PC-3 (cell line): Measurements from ENCODE around the gene CREBBP. TPM values are rescaled to one million over a fixed set of nuclear protein-coding genes. Genes with fewer than 3 reads are reported as not detected.

Source experiments
- ATAC-seq: fragments of 200-7000 bp; cut with Tn5 transposase; 2 replicates; pipeline ENCODE4 v1.9.1; 2020; ENCODE audit warnings: mild to moderate bottlenecking, moderate library complexity
- BruUV-seq: library from RNA; stranded (reverse); fragments of 400-500 nt; replicated peaks from 2 replicates; lab custom pipeline; 2021; lab: Mats Ljungman, UMichigan
- CTCF ChIA-PET: fragments of 300-600 bp; sonication (Branson Sonifier 250); formaldehyde crosslinking; loops from one replicate; lab custom pipeline; 2022; ENCODE audit warnings: antibody characterized with exemption; lab: Charles Lee
- POLR2A ChIA-PET: fragments of 300-600 bp; sonication (Branson Sonifier 250); formaldehyde crosslinking; loops from one replicate; lab custom pipeline; 2022; ENCODE audit warnings: antibody characterized with exemption; ENCODE audit not compliant: unreplicated experiment; lab: Charles Lee
- DNase-seq: peaks from one replicate; pipeline ENCODE4 v3.0.0-alpha.2; 2015
- H2AFZ ChIP-seq: fragments of 300-600 bp; sonication (generic); 2 replicates; pipeline ENCODE4 v1.6.0; 2016; ENCODE audit warnings: antibody characterized with exemption, low read length
- H3F3A ChIP-seq: fragments of 300-600 bp; sonication (generic); one replicate; pipeline ENCODE4 v1.6.0; 2017; ENCODE audit warnings: antibody characterized with exemption, low read length, control low read depth, mild to moderate bottlenecking; ENCODE audit not compliant: unreplicated experiment
- H3K27ac ChIP-seq: fragments of 300-600 bp; sonication (generic); 2 replicates; pipeline ENCODE4 v1.5.1; 2016; ENCODE audit warnings: mild to moderate bottlenecking, low read length
- H3K27me3 ChIP-seq: fragments of 300-600 bp; sonication (generic); 2 replicates; pipeline ENCODE4 v1.6.1; 2016; ENCODE audit warnings: low read length, mixed read lengths
- H3K36me3 ChIP-seq: fragments of 300-600 bp; sonication (generic); 2 replicates; pipeline ENCODE4 v1.6.1; 2016; ENCODE audit warnings: low read depth, mixed run types, low read length, mixed read lengths
- H3K4me1 ChIP-seq: fragments of 300-600 bp; sonication (generic); 2 replicates; pipeline ENCODE4 v1.5.1; 2016; ENCODE audit warnings: low read length; ENCODE audit not compliant: insufficient read depth
- H3K4me2 ChIP-seq: fragments of 300-600 bp; sonication (generic); 2 replicates; pipeline ENCODE4 v1.6.0; 2016; ENCODE audit warnings: low read length
- H3K4me3 ChIP-seq: fragments of 300-600 bp; sonication (generic); 2 replicates; pipeline ENCODE4 v1.5.1; 2016; ENCODE audit warnings: mild to moderate bottlenecking, low read length, mixed read lengths
- H3K79me2 ChIP-seq: fragments of 300-600 bp; sonication (generic); 2 replicates; pipeline ENCODE4 v1.6.1; 2017; ENCODE audit warnings: low read length, mixed read lengths
- H3K9ac ChIP-seq: fragments of 300-600 bp; sonication (generic); 2 replicates; pipeline ENCODE4 v1.6.0; 2016; ENCODE audit warnings: mild to moderate bottlenecking, low read length
- H3K9me2 ChIP-seq: fragments of 300-600 bp; sonication (generic); replicated peaks from 2 replicates; pipeline ENCODE4 v1.6.1; 2016; ENCODE audit warnings: mixed run types, low read length, mixed read lengths
- H3K9me3 ChIP-seq: fragments of 300-600 bp; sonication (generic); 2 replicates; pipeline ENCODE4 v1.6.1; 2016; ENCODE audit warnings: low read length, mixed read lengths
- H4K20me1 ChIP-seq: fragments of 300-600 bp; sonication (generic); 2 replicates; pipeline ENCODE4 v1.6.1; 2016; ENCODE audit warnings: low read length, mixed read lengths
- CTCF ChIP-seq: fragments of 300-600 bp; sonication (generic); conservative IDR thresholded peaks from 2 replicates; pipeline ENCODE4 v1.5.1; 2017; ENCODE audit warnings: antibody characterized with exemption, low read depth, mild to moderate bottlenecking, low read length
- EZH2 ChIP-seq: fragments of 300-600 bp; sonication (generic); IDR thresholded peaks from one replicate; pipeline ENCODE4 v1.6.1; 2017; ENCODE audit warnings: antibody characterized with exemption, mild to moderate bottlenecking, low read length; ENCODE audit not compliant: unreplicated experiment
- EZH2phosphoT487 ChIP-seq: fragments of 300-600 bp; sonication (generic); IDR thresholded peaks from 2 replicates; pipeline ENCODE4 v1.6.1; 2018; ENCODE audit warnings: mild to moderate bottlenecking, antibody characterized with exemption, low read length, borderline replicate concordance
- intact Hi-C: fragments of 100-400 bp; cut with micrococcal nuclease; formaldehyde crosslinking; loops from 2 replicates; pipeline ENCODE4 v1.9.0; 2023
- total RNA-seq: library from RNA; depleted of rRNA; stranded (reverse); fragments of >200 nt; gene quantifications from 2 replicates; pipeline ENCODE4 v1.2.3, GENCODE V29; 2014

Gene CREBBP
- total RNA-seq, 1 experiment from 2014 or later = 21.9 TPM

DNA sequence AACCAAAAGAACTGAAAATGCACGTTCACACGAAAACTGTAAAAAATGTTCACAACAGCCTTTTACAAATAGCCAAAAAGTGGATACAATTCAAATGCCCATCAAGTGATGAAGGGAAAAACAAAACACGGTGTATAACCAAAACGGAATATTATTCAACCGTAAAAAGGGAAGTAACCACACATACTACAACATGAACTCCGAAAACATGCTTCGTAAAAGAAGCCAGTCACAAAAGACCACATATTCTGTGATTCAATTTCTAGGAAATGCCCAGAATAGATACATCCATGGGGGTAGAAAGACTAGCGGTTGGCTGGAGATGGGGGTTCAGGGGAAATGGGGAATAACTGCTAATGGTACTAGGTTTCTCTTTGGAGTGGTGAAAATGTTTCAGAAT, 81.7 kb downstream of the CREBBP start:
- intact Hi-C loops = no loop called here
- Histone ChIP-seq H3K36me3 (no peaks in the 10 kb centered on the region), H3K4me3 (no peak overlapping the region), H3K9ac (no peak overlapping the region), H3K9me2 (no peaks in the 10 kb centered on the region), H4K20me1 (peaks cover 6% of the 10 kb centered on the region; the same call in 1 of the 2 replicates), H3K9me3 (no peaks in the 10 kb centered on the region), H3K4me2 (no peak overlapping the region), H2AFZ (no peak overlapping the region), H3K79me2 (peaks cover 87% of the 10 kb centered on the region), H3K27me3 (no peaks in the 10 kb centered on the region), H3F3A (no peaks in the 10 kb centered on the region), H3K27ac (no peak overlapping the region), H3K4me1 (no peaks in the 10 kb centered on the region)
- TF ChIP-seq CTCF (no peak), EZH2 (no peak), EZH2phosphoT487 (no peak)
- DNase-seq (no peak), ATAC-seq (no peak)
- CTCF ChIA-PET = no interaction called here
- POLR2A ChIA-PET = no interaction called here
- BruUV-seq = no TSS peak

DNA sequence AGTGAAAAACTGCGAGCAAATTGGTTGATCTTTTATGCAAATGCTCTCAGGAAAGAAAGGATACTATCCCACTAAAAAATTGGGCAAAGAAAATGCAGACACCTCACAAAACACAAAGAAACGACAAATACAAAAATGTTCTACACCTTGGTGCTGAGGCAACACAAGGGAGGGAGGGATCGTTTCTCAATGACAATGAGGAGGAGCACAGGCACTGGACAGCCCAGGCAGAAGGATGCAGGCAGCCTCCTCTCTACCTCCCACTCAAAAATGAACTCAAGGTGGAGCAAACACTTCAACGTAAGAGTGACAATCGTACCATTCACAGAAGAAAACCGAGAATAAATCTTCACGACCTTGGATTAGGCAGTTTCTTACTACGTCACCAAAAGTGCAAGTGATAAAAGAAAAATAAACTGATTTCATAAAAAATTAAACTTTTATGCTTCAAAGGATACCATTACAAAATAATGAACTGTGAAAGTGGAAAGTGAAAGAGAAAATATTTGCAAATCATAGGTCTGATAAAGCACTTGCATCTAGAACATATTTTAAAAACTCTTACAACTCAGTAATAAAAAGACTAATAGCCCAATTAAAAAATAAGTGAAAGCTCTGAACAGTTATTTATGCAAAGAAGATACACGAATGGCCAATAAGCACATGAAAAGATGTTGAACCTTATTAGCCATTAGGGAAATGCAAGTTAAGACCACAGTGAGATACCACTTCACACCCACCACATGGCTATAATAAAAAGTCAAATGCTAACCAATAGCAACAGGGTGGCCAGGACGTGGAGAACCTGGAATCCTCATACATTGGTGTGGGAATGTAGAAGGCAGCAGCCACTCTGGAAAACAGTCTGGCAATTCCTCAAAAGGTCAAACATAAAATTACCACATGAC, 82.4 kb downstream of the CREBBP start:
- Histone ChIP-seq H2AFZ (no peak overlapping the region), H3K79me2 (peaks cover 88% of the 10 kb centered on the region), H3F3A (no peaks in the 10 kb centered on the region), H3K4me3 (no peak overlapping the region), H3K4me2 (no peak overlapping the region), H3K9me3 (no peaks in the 10 kb centered on the region), H3K9ac (no peak overlapping the region), H3K27me3 (no peaks in the 10 kb centered on the region), H3K27ac (no peak overlapping the region), H3K9me2 (no peaks in the 10 kb centered on the region), H3K4me1 (no peaks in the 10 kb centered on the region), H3K36me3 (no peaks in the 10 kb centered on the region), H4K20me1 (peaks cover 6% of the 10 kb centered on the region; the same call in 1 of the 2 replicates)
- ChIA-PET CTCF (no interaction called here), POLR2A (no interaction called here)
- TF ChIP-seq EZH2 (no peak), EZH2phosphoT487 (no peak), CTCF (no peak)
- intact Hi-C loops = no loop called here
- no peak for DNase-seq
- BruUV-seq = no TSS peak
- ATAC-seq = no peak

GRCh38 chr16:3797473-3797872, 83.0 kb downstream of the CREBBP start:
- ChIA-PET POLR2A (no interaction called here), CTCF (no interaction called here)
- TF ChIP-seq CTCF = no peak
- no peak for TF ChIP-seq EZH2
- TF ChIP-seq EZH2phosphoT487 = no peak
- BruUV-seq = no TSS peak
- H3K27me3 ChIP-seq = no peaks in the 10 kb centered on the region
- ATAC-seq (no peak), DNase-seq (no peak)
- H4K20me1 ChIP-seq = peaks cover 6% of the 10 kb centered on the region; the same call in 1 of the 2 replicates
- H3K79me2 ChIP-seq = peaks cover 84% of the 10 kb centered on the region
- no peak overlapping the region for H3K4me3 ChIP-seq
- no peaks in the 10 kb centered on the region for H3F3A ChIP-seq
- no peak overlapping the region for H3K9ac ChIP-seq
- H3K4me1 ChIP-seq = no peaks in the 10 kb centered on the region
- H3K27ac ChIP-seq = no peak overlapping the region
- H3K36me3 ChIP-seq = no peaks in the 10 kb centered on the region
- no peaks in the 10 kb centered on the region for H3K9me3 ChIP-seq
- no peaks in the 10 kb centered on the region for H3K9me2 ChIP-seq
- no peak overlapping the region for H2AFZ ChIP-seq
- H3K4me2 ChIP-seq = no peak overlapping the region
- intact Hi-C loops = no loop called here
